HUDEP-2 (cell line): ENCODE data around the gene C1RL.

ENCODE experiments used
- DNase-seq, 76 experiments: peaks; one replicate each; lab custom pipeline; 2025; ENCODE audit not compliant: unreplicated experiment in 76 of 76; lab: John Stamatoyannopoulos, UW

The C1RL gene

GRCh38 chr12:7108796-7109571 is at the start of gene C1RL:
Gene C1RL, minus strand, starts transcription at chr12:7109214. Its CDS starts 34 bp downstream, at chr12:7109180.
- DNase-seq = peak in 73 of 76 experiments; percentile 12 to 88 (median 67)

DNA sequence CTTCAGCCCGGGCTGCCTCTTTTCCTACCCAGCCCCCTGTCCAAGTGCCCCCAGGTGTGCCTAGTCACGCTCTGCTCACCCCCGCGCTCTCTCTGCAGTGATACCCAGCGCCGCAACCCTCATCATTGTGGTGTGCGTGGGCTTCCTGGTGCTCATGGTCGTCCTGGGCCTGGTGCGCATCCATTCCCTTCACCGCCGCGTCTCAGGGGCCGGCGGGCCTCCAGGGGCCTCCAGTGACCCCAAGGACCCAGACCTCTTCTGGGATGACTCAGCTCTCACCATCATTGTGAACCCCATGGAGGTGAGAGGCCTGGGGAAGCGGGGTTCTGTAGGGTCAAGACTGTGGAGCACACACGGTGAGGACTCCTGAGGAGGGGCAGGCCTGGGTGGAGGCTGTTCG is 48.4 kb upstream of the C1RL start:
- DNase-seq = no peak

- no peak for DNase-seq
Measured at GRCh38 chr12:7156259-7157197, 47.5 kb upstream of the C1RL start.

DNA sequence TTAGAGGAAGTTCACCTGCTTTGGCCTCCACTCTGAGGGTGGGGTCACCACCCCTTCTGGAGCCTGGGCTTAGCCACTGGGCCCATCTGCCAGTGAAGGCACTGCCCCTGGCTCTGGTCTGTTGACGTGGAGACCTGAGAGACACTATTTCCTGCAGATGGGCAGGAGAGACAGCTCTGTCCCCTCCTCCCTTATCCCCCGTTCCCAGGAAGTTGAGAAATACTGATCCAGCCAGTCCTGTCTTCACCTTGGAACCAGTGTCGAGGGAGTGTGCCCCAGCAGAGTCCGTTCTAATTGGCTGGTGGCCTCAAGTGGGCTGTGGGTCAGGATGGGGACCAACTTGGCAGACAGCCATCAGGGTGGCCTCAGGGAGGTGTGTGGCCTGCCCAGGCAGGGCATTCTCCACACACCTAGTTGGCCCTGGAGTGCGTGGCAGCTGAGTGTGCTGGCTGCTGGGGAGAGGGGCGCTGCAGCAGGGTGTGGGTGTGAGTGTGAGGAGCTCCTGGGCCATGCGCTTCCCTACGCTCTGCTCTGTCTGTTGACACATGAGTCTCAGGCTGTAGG is 46.5 kb upstream of the C1RL start:
- no peak for DNase-seq

DNA sequence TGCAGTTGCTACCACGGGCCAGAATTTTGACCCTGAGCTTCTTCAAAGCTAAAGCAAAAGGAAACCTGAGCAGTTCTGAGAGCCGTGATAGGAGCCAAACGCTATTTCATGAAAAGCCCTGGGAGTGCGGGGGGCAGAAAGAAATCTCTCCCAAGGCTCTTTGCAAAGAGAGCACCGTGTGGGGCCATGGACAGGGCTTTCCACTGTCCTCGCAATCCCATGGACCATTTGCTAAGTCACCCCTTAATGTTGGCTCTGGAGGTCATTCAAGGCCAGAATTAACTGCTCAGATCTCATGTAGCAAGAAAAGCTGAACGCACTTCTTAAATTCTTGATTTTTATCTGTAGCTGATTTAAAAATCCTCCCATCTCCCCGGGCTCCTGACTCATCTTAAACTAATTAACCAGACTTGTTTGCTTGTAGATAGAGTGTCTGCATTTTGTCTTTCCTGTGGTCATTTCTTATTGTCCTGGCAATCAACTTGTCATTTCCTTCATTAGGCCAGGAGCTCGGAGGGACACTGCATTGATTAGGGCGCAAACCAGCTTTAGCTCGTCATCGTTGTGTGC is 46.0 kb upstream of the C1RL start:
- DNase-seq = no peak

DNA sequence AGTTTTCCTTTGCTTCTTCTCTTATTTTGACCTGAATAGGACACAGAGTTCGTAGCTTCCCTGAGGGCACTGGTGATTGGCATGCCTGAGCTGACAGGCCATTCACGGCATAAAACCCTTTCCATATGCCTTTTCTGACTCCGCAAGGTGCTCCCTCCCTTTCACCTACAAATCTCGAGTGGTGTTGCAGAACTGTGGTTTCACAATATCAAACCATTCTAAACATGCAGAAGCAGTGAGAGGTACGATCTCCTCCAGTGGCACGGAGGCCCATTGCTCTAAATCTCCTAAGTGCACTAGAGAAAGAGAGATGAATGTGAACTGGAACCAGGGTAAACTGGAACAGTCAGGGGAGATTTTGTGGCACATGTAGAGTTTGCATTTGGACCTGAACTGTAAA is 45.0 kb upstream of the C1RL start:
- DNase-seq = no peak

DNA sequence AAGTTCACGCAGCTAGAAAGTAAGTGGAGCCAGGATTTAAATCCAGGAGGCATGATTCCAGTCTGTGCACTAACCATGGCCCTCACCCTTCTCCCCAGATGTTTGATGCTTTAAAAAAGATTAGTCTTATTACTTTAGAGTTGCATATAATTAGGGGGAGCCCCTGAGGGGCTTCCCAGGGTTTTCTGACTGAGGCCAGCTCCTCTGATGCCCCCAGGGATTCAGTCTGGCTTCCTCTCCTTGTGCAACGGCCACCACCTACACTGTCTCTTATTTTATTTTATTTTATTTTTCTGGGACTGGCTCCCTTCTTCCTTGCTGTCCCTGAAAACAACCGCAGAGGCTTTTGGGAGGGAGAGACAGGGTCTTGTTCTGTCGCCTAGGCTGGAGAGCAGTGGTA is 43.8 kb upstream of the C1RL start:
- DNase-seq = no peak

DNA sequence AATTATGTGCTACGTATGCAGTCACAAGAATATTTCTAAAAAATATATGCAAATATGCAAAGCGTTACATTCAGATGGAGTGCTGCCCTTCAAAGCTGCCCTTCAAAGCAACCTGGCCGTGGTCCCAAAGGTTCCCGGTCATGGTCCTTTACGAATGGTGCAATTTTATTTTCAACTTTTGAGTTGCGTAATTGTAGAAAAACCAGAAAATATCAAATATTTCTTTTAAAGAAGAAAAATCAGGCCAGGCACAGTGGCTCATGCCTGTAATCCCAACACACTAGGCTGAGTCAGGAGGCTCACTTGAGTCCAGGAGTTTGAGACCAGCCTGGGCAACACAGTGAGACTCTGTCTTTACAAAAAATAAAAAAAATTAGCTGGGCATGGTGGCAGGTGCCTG is 42.5 kb upstream of the C1RL start:
- no peak for DNase-seq

GRCh38 chr12:7150841-7151240 is 41.8 kb upstream of the C1RL start:
- DNase-seq = no peak

DNA sequence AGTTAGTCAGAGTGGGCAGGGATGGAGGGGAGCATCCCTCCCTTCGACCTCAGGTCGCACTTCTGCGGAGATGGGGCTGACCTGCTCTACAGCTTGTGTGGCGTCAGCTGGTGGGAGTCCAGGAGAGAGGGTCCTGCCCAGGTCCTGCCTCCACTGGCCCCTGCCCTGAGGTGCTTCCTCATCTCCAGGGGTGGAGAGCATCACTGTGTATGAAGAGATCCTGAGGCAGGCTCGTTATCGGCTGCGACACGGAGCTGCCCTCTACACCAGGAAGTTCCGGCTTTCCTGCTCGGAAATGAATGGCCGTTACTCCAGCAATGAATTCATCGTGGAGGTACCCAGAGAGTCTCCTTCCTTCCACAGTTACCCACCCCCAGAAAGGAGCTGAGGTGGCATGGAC is 41.3 kb upstream of the C1RL start:
- DNase-seq = no peak

GRCh38 chr12:7146906-7147305 is 37.9 kb upstream of the C1RL start:
- no peak for DNase-seq

DNA sequence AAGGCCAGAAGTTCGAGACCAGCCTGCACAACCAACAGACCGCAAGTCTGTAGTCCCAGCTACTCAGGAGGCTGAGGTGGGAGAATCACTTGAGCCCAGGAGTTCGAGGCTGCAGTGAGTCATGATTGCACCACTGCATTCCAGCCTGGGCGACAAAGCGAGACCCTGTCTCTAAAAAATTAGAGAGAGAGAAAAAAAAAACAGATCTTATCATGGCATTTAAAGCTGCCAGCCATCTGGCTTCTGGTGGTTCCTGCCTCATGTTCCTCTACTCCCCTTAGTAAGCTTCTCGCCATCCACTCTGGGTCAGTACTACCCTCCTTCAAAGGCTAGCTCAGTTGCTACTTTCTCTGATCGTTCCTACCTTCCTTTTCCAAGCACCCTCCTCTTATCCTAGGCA is 37.2 kb upstream of the C1RL start:
- no peak for DNase-seq

- no peak for DNase-seq
Measured at GRCh38 chr12:7145671-7146070, 36.7 kb upstream of the C1RL start.

- DNase-seq = peak in 15 of 76 experiments; percentile 3 to 34 (median 21)
Measured at GRCh38 chr12:7144414-7145120, 35.6 kb upstream of the C1RL start.

DNA sequence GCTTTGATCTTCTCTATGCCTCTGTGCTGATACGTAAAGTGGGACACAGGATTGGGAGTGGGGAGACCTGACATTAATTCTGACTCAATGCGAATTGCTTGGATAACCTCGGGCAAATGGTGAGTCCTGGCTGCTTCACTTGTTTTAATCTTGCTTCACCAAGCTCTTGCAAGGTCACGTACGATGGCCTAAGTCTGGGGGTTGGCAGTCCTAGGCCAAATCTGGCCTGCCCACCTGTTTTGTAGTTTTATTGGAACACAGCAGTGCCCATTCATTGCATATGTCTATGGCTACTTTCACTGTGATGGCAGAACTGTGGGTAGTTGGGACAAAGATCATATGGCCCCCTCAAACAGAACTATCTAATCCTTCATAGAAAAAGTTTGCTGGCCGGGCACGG is 34.5 kb upstream of the C1RL start:
- DNase-seq = no peak

GRCh38 chr12:7142809-7143465 is 33.9 kb upstream of the C1RL start:
- DNase-seq = no peak

DNA sequence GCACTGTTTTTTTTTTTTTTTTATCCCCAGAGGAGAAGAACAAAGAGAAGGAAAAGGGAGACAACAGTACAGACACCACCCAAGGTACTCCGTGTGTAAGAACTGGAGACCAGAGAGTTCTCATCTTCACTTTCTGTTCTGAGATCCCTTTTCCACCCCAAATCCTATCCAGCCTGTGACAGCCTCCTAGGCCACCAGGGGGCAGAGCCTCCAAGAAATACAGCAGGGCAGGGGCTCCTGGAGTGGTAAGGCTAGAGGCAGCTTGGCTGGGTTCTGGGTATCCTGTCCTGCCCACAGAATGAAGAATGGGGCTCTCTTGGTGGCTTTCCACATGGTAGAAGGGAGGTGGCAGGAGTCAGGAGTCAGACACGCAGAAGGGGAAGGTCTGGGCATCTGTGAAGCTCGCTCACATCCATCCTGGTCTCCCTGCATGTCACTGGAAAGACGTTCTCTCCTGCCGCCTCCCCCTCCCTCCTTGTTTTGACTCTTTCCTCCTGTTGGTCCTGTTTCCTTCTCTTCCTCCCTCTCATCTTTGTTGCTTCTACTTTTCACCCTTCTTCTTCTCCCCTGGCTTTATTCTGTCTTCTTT is 33.1 kb upstream of the C1RL start:
- DNase-seq = peak in 47 of 76 experiments; percentile 6 to 72 (median 34)

- no peak for DNase-seq
Measured at GRCh38 chr12:7141351-7142005, 32.5 kb upstream of the C1RL start.

DNA sequence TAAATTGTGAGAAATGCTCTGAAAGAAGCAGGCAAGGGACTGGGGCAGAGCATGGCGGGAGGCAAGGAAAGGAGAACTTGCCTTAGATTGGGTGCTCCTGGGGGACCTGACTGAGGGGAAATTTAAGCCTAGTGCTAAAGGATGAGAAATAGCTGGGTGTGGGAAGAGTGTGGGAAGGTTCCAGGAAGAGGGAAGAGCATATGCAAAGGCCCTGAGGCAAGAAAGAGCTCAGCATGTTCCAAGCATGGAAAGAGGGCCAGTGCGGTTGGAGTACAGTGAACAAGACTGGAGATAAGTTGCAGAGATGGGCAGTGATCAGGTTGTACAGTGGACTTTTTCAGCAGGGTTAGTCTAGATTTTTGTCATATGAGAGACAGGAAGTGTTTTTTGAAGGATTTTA is 30.2 kb upstream of the C1RL start:
- DNase-seq = no peak
